ENCODE data around the gene EI24.

GRCh38 chr11:125587480-125587879, 18.2 kb downstream of the EI24 start:
- TF ChIP-seq CTCF (IDR thresholded peaks at IDR 0.05; ENCODE audit: insufficient read depth, low read depth, low read length): no peak
- no peak for TF ChIP-seq EZH2 (IDR thresholded peaks at IDR 0.05; ENCODE audit: insufficient read depth, low read length)

Data from astrocyte (in vitro differentiated cells and primary cell).